Thoracic aorta (tissue), 2 donors: ENCODE data around the gene ACO2. TPM values are rescaled to one million over a fixed set of nuclear protein-coding genes. Genes with fewer than 3 reads are reported as not detected.
"Not testable (repeated sequence)": the region's sequence is repeated elsewhere in the genome, so short reads cannot be mapped to it uniquely, and the experiment has no call there.

Experiments used
- ATAC-seq: fragments of 150-250 bp; one replicate; pipeline ENCODE4 v1.8.0; 2017; ENCODE audit warnings: low read depth; ENCODE audit not compliant: insufficient number of reproducible peaks, low FRiP score
- DNase-seq: peaks from one replicate; pipeline ENCODE4 v3.0.0-alpha.2; 2020; ENCODE audit warnings: low spot score
- H3K27ac ChIP-seq, 2 donors: fragments of 200-600 bp; sonication (generic); 1 replicate in 1 of 2; 2 replicates in 1 of 2; pipeline ENCODE4 v1.5.1; 2016; ENCODE audit warnings: mild to moderate bottlenecking in 2 of 2, moderate library complexity in 2 of 2
- H3K27me3 ChIP-seq: fragments of 200-600 bp; sonication (generic); replicated peaks from 2 replicates; pipeline ENCODE4 v1.6.0; 2016; ENCODE audit warnings: mild to moderate bottlenecking; ENCODE audit not compliant: insufficient read depth
- H3K36me3 ChIP-seq: fragments of 200-600 bp; sonication (generic); one replicate; pipeline ENCODE4 v1.5.1; 2016
- H3K4me1 ChIP-seq, 2 donors: fragments of 200-600 bp; sonication (generic); 1 replicate in 1 of 2; 2 replicates in 1 of 2; pipeline versions ENCODE4 v1.5.1 to v1.6.0; 2016; ENCODE audit warnings: low read depth in 2 of 2, mild to moderate bottlenecking in 1 of 2; ENCODE audit not compliant: control insufficient read depth in 1 of 2
- H3K4me3 ChIP-seq: fragments of 200-600 bp; sonication (generic); 2 replicates; pipeline ENCODE4 v1.5.1; 2016; ENCODE audit warnings: mild to moderate bottlenecking
- H3K9me3 ChIP-seq: fragments of 200-600 bp; sonication (generic); 2 replicates; pipeline ENCODE4 v1.5.1; 2016
- CTCF ChIP-seq: fragments of 200-600 bp; sonication (generic); IDR thresholded peaks from one replicate; pipeline ENCODE4 v1.5.1; 2019; ENCODE audit warnings: antibody characterized with exemption
- total RNA-seq, 2 donors: library from RNA; depleted of rRNA; stranded (reverse); fragments of >200 nt; gene quantifications; one replicate each; pipeline versions ENCODE4 v1.1.0 to v1.2.3, GENCODE V29; 2016

The ACO2 gene
- 10 to 100 TPM; 52.1 to 57.8 TPM for total RNA-seq

GRCh38 chr22:41468381-41469217 lies at the start of gene ACO2, which contains the start of gene PHF5A:
ACO2 (plus strand) TSS chr22:41469117; CDS start chr22:41469147, 30 bp downstream.
PHF5A (minus strand) TSS chr22:41468692; CDS start chr22:41468653, 39 bp downstream.
- H3K27me3 ChIP-seq: no peaks in the 10 kb centered on the region
- peak within 1 kb of the TSS; percentile 86 for H3K4me3 ChIP-seq
- peak within 1 kb of the TSS; percentile 84 to 97 for H3K27ac ChIP-seq
- no peaks in the 10 kb centered on the region for H3K9me3 ChIP-seq
- H3K4me1 ChIP-seq: peaks cover 7 to 24% of the 10 kb centered on the region in 2 donors
- H3K36me3 ChIP-seq: peaks cover 29% of the 10 kb centered on the region
- DNase-seq: peak; percentile 92
- TF ChIP-seq CTCF: no peak
- peak; percentile 99 for ATAC-seq

GRCh38 chr22:41425660-41426365 lies 43.1 kb upstream of the ACO2 start:
- DNase-seq: no peak
- no peak for ATAC-seq
- no peaks in the 10 kb centered on the region for H3K27me3 ChIP-seq
- no peaks in the 10 kb centered on the region for H3K9me3 ChIP-seq
- H3K27ac ChIP-seq: no peak overlapping the region
- no peak for TF ChIP-seq CTCF
- H3K4me1 ChIP-seq: no peaks in the 10 kb centered on the region
- H3K36me3 ChIP-seq: peaks cover 11% of the 10 kb centered on the region
- H3K4me3 ChIP-seq: no peak overlapping the region

- Histone ChIP-seq H3K27ac (no peak overlapping the region), H3K36me3 (peaks cover 17% of the 10 kb centered on the region), H3K9me3 (no peaks in the 10 kb centered on the region), H3K27me3 (no peaks in the 10 kb centered on the region), H3K4me3 (no peak overlapping the region), H3K4me1 (peaks cover 0 to 7% of the 10 kb centered on the region in 2 donors)
- no peak for DNase-seq
- ATAC-seq: no peak
- TF ChIP-seq CTCF: no peak
These were observed 39.5 kb upstream of the ACO2 start for GRCh38 chr22:41429232-41429950.

- Histone ChIP-seq H3K27ac (no peak overlapping the region), H3K4me3 (no peak overlapping the region), H3K36me3 (peaks cover 23% of the 10 kb centered on the region), H3K9me3 (no peaks in the 10 kb centered on the region), H3K27me3 (no peaks in the 10 kb centered on the region), H3K4me1 (peaks cover 1 to 13% of the 10 kb centered on the region in 2 donors)
- TF ChIP-seq CTCF: no peak
- no peak for DNase-seq
- no peak for ATAC-seq
These were observed 39.0 kb upstream of the ACO2 start for GRCh38 chr22:41429951-41430332.

- ATAC-seq: no peak
- H3K36me3 ChIP-seq: peaks cover 36% of the 10 kb centered on the region
- DNase-seq: no peak
These were observed 37.3 kb upstream of the ACO2 start for GRCh38 chr22:41431656-41432055.

GRCh38 chr22:41433480-41433879 lies 35.4 kb upstream of the ACO2 start:
- H3K27ac ChIP-seq, ATAC-seq, DNase-seq, H3K27me3 ChIP-seq, H3K9me3 ChIP-seq, H3K4me3 ChIP-seq: not testable (repeated sequence)
- Histone ChIP-seq H3K36me3 (peaks cover 49% of the 10 kb centered on the region), H3K4me1 (peaks cover 10 to 39% of the 10 kb centered on the region in 2 donors)

More at GRCh38 chr22:41431656-41432055, 37.3 kb upstream of the ACO2 start:
- Histone ChIP-seq H3K9me3 (no peaks in the 10 kb centered on the region), H3K4me3 (no peak overlapping the region), H3K27ac (no peak overlapping the region), H3K27me3 (no peaks in the 10 kb centered on the region), H3K4me1 (peaks cover 10 to 30% of the 10 kb centered on the region in 2 donors)
- TF ChIP-seq CTCF: no peak

GRCh38 chr22:41434361-41435003 lies 34.4 kb upstream of the ACO2 start:
- H3K9me3 ChIP-seq, ATAC-seq, H3K27me3 ChIP-seq, H3K4me3 ChIP-seq, DNase-seq: not testable (repeated sequence)
- H3K36me3 ChIP-seq: peaks cover 49% of the 10 kb centered on the region
- peaks cover 16 to 49% of the 10 kb centered on the region in 2 donors for H3K4me1 ChIP-seq
- peak overlapping the region; percentile 5 for H3K27ac ChIP-seq
